ENCODE data around the gene EIF3K.
A peak's percentile ranks its signal among the peaks of the same experiment; 100 is the strongest.
"Not testable (repeated sequence)": the region's sequence is repeated elsewhere in the genome, so short reads cannot be mapped to it uniquely, and the experiment has no call there.

The EIF3K gene

DNA sequence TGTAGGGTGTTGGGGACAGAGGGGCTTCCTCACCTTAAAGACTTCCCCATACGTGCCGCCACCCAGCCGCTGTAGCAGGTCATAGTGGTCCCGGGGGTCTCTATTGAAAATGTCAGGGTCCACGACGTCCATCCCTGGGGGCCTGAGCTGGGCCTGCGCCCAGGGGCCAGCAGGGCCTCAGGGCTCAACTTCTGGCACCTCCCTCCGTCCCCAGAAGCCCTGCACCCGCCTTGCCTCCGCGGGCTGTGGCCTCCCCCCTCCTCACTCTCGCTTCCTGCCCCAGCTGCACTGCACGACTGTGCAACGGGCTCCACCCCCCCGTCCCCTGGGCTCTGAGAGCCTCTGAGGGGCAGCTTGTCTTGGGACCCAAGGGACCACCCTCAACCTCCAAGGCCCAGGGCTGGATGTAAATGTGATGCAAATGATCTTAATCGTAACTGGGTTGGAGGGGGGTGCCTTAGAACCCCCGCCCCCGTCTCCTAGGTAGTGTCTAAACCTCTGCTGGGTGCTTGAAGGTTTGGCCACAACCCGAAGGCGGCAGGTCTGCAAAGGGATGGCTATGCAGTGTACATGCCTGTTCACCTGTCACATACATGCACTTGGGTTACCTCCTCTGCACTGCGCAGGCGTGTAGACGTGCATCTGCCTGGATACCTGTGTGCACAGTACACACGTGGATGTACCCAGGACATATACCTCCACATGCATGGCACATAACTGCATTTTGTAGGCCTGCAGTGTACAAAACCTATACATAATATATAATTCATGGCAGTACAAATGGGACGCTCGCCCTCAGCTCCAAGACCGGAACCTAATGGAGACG lies 1.0 kb upstream of the EIF3K start, which contains the start of gene MAP4K1:
MAP4K1 (minus strand) TSS at position 190 of the 826 bp plus-strand sequence; CDS start at position 132, 58 bp downstream.
- peak within 1 kb of the TSS; percentile 99 for H3K4me3 ChIP-seq (ENCODE audit: insufficient read depth, low read depth, low read length)
- H3K27me3 ChIP-seq (ENCODE audit: control insufficient read depth, insufficient read depth, low read length, poor library complexity, severe bottlenecking): no peaks in the 10 kb centered on the region
- no peaks in the 10 kb centered on the region for H3K9me3 ChIP-seq (ENCODE audit: control insufficient read depth, low read length)
- H3K36me3 ChIP-seq (ENCODE audit: control insufficient read depth, insufficient read depth, low read length): peaks cover 14% of the 10 kb centered on the region
- H3K4me1 ChIP-seq (ENCODE audit: control insufficient read depth, insufficient read depth, low read length): peaks cover 11% of the 10 kb centered on the region
- WGBS, 2 experiments: 82 to 84% methylated on average over 28 of the region's 28 CpGs
- H3K27ac ChIP-seq (ENCODE audit: insufficient read depth, low read depth, low read length, poor library complexity, severe bottlenecking): no peak within 1 kb of the TSS

DNA sequence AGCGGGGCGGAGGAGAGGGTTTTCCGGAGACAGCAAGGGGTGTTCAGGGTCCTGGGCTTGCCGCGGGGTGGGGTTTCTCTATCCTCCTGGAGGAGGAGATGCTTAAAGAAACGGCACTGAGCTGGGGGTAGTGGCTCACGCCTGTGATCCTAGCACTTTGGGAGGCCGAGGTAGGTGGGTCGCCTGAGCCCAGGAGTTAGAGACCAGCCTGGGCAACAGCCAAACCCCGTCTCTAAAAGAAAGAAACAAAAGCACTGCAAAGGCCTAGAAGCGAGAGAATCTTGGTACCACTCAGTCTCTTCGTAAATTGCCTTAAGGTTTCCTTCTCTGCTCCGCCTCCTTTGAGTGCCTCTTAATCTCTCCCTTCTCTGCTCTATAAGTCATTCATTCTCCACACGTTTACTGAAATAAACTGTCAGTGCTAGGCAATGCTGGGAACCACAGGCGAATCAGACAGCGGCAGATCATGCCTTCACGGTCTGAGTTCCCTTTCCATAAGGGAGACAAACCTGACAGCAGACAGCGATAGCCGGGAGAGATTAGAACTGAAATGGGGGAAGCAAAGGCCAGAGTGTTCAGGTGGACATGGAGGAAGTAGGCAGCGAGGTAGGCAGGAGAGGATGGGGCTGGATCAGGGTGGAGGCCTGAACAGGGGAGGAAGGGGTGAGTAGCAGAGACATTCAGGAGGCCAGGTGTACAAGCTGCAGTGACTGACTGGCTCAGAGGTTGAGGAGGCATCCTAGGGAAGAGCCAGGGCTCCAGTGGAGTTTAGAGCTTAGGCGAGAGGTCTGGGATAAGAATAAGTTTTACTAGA lies 580 bp downstream of the EIF3K start:
- Histone ChIP-seq H3K4me3 (ENCODE audit: insufficient read depth, low read depth, low read length) (peak overlapping the region; percentile 99), H3K4me1 (ENCODE audit: control insufficient read depth, insufficient read depth, low read length) (peaks cover 11% of the 10 kb centered on the region), H3K9me3 (ENCODE audit: control insufficient read depth, low read length) (no peaks in the 10 kb centered on the region), H3K36me3 (ENCODE audit: control insufficient read depth, insufficient read depth, low read length) (peaks cover 21% of the 10 kb centered on the region), H3K27me3 (ENCODE audit: control insufficient read depth, insufficient read depth, low read length, poor library complexity, severe bottlenecking) (no peaks in the 10 kb centered on the region), H3K27ac (ENCODE audit: insufficient read depth, low read depth, low read length, poor library complexity, severe bottlenecking) (no peak overlapping the region)
- 21 to 24% methylated on average over 21 of the region's 21 CpGs for WGBS, 2 experiments

DNA sequence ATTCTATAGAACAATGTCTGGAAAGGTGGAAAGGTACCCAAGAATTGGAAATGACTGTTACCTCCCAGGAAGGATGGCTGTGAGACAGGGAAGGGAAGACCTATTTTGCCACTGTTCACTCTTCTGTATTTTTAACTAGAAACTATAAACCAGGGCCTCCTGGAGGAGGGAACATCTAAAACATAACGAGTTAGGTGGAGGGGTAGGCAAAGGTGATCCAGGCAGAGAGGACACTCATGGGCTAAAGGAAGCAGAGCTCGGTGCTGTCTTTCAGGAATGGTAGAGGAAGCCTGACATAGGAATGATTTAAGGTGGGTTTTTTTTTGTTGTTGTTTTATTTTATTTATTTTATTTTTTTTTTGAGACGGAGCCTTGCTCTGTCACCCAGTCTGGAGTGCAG lies 5.8 kb downstream of the EIF3K start:
- Histone ChIP-seq H3K4me3 (ENCODE audit: insufficient read depth, low read depth, low read length) (no peak overlapping the region), H3K9me3 (ENCODE audit: control insufficient read depth, low read length) (no peaks in the 10 kb centered on the region), H3K4me1 (ENCODE audit: control insufficient read depth, insufficient read depth, low read length) (peaks cover 5% of the 10 kb centered on the region), H3K27ac (ENCODE audit: insufficient read depth, low read depth, low read length, poor library complexity, severe bottlenecking) (no peak overlapping the region), H3K27me3 (ENCODE audit: control insufficient read depth, insufficient read depth, low read length, poor library complexity, severe bottlenecking) (no peaks in the 10 kb centered on the region), H3K36me3 (ENCODE audit: control insufficient read depth, insufficient read depth, low read length) (peaks cover 37% of the 10 kb centered on the region)
- 95 to 97% methylated on average over 3 of the region's 3 CpGs for WGBS, 2 experiments

DNA sequence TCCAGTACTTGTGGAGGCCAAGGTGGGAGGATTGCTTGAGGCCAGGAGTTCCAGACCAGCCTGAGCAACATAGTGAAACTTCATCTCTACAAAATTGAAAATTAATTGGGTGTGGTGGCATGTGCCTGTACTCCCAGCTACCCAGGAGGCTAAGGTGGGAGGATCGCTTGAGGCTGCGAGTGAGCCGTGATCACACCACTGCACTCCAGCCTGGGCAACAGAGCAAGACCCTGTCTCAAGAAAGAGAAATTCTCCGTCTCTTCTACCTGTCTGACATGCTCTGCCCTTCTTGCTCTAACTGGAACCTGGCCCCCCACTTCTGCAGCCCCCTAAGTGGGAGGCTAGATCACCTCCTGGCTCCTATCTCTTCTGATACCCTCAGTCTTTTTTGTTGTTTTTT lies 7.4 kb downstream of the EIF3K start:
- H3K4me1 ChIP-seq (ENCODE audit: control insufficient read depth, insufficient read depth, low read length): no peaks in the 10 kb centered on the region
- H3K9me3 ChIP-seq (ENCODE audit: control insufficient read depth, low read length): no peaks in the 10 kb centered on the region
- 94 to 98% methylated on average over 4 of the region's 4 CpGs for WGBS, 2 experiments
- no peak overlapping the region for H3K27ac ChIP-seq (ENCODE audit: insufficient read depth, low read depth, low read length, poor library complexity, severe bottlenecking)
- H3K36me3 ChIP-seq (ENCODE audit: control insufficient read depth, insufficient read depth, low read length): peaks cover 33% of the 10 kb centered on the region
- no peaks in the 10 kb centered on the region for H3K27me3 ChIP-seq (ENCODE audit: control insufficient read depth, insufficient read depth, low read length, poor library complexity, severe bottlenecking)
- no peak overlapping the region for H3K4me3 ChIP-seq (ENCODE audit: insufficient read depth, low read depth, low read length)

DNA sequence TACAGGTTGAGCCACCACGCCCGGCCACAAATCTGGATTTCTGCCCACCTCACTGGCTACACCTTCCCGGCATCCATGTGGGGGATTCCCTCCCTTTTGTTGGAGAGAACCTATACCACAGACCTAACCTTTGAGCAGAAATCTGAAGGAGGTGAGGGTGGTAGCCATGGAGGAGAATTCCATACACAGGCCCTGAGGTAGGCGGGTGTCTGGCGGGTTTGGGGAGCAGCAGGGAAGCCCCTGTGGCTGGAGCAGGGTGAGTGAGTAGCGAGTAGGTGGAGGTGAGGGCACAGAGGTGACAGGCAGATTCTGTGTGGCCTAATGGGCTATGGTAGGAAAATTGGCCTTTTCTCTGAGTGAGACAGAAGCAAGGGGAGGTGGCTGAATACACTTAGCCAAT lies 10.6 kb downstream of the EIF3K start:
- 95 to 98% methylated on average over 6 of the region's 6 CpGs for WGBS, 2 experiments
- Histone ChIP-seq H3K4me1 (ENCODE audit: control insufficient read depth, insufficient read depth, low read length) (no peaks in the 10 kb centered on the region), H3K27me3 (ENCODE audit: control insufficient read depth, insufficient read depth, low read length, poor library complexity, severe bottlenecking) (no peaks in the 10 kb centered on the region), H3K36me3 (ENCODE audit: control insufficient read depth, insufficient read depth, low read length) (peaks cover 22% of the 10 kb centered on the region), H3K4me3 (ENCODE audit: insufficient read depth, low read depth, low read length) (no peak overlapping the region), H3K9me3 (ENCODE audit: control insufficient read depth, low read length) (no peaks in the 10 kb centered on the region), H3K27ac (ENCODE audit: insufficient read depth, low read depth, low read length, poor library complexity, severe bottlenecking) (no peak overlapping the region)

DNA sequence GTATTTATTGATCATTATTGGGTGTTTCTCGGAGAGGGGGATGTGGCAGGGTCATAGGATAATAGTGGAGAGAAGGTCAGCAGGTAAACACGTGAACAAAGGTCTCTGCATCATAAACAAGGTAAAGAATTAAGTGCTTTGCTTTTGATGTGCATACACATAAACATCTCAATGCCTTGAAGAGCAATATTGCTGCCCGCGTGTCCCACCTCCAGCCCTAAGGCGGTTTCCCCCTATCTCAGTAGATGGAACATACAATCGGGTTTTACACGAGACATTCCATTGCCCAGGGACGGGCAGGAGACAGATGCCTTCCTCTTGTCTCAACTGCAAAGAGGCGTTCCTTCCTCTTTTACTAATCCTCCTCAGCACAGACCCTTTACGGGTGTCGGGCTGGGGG lies 12.3 kb downstream of the EIF3K start:
- H3K27me3 ChIP-seq (ENCODE audit: control insufficient read depth, insufficient read depth, low read length, poor library complexity, severe bottlenecking); H3K9me3 ChIP-seq (ENCODE audit: control insufficient read depth, low read length); H3K27ac ChIP-seq (ENCODE audit: insufficient read depth, low read depth, low read length, poor library complexity, severe bottlenecking); H3K4me3 ChIP-seq (ENCODE audit: insufficient read depth, low read depth, low read length); H3K4me1 ChIP-seq (ENCODE audit: control insufficient read depth, insufficient read depth, low read length): not testable (repeated sequence)
- peaks cover 12% of the 10 kb centered on the region for H3K36me3 ChIP-seq (ENCODE audit: control insufficient read depth, insufficient read depth, low read length)
- WGBS, 2 experiments: 77 to 80% methylated on average over 9 to 10 of the region's 11 CpGs

DNA sequence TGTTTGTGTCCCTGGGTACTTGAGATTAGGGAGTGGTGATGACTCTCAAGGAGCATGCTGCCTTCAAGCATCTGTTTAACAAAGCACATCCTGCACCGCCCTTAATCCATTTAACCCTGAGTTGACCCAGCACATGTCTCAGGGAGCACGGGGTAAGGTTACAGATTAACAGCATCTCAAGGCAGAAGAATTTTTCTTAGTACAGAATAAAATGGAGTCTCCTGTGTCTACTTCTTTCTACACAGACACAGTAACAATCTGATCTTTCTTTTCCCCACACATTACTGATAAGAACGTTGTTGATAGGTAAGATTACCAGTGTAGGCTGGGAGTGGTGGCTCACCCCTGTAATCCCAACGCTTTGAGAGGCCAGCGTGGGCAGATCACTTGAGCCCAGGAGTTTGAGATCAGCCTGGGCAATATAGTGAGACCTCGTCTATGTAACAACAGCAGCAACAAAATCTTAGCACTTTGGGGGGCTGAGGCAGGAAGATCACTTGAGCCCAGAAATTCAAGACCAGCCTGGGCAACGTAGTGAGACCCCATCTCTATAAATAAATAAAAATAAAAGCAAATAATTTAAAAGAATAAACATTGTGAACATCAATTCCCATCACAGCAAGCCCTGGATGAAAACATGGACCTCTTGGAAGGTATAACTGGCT lies 13.0 kb downstream of the EIF3K start:
- WGBS, 2 experiments: 85 to 90% methylated on average over 4 to 6 of the region's 7 CpGs
- H3K4me3 ChIP-seq (ENCODE audit: insufficient read depth, low read depth, low read length); H3K27ac ChIP-seq (ENCODE audit: insufficient read depth, low read depth, low read length, poor library complexity, severe bottlenecking); H3K4me1 ChIP-seq (ENCODE audit: control insufficient read depth, insufficient read depth, low read length); H3K27me3 ChIP-seq (ENCODE audit: control insufficient read depth, insufficient read depth, low read length, poor library complexity, severe bottlenecking); H3K36me3 ChIP-seq (ENCODE audit: control insufficient read depth, insufficient read depth, low read length); H3K9me3 ChIP-seq (ENCODE audit: control insufficient read depth, low read length): not testable (repeated sequence)

DNA sequence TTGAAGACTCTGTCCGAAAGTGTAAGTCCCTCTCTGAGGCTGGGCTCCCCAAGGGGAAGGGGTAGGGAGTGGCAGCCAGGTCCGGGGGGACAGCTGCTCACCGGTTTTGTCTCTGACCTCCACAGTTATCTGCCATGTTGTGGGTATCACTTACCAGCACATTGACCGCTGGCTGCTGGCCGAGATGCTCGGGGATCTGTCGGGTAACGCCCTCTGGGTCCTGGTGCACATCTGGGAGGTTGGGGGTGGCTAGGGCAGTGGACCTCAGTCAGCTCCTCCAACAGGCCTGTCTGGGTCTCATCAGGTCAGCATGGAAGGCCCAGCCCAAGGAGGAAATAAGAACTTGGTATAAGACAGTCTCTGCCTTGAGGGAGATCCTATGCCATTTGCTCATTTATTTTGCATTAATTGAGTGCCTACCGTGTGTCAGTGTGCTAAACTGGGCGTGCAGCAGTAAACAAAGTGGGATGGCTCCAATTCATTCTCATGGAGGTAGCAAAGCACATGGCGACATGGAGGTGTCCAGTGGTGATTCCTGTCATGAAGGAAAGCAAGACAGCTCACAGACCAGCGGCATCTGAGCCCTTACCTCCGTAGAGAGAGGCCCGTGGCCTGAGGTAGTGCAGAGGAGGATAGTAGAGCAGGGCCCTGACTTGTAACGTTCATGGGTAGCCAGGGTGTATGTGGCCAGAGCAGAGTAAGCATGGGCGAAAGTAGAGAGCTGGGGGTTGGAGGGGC lies 13.7 kb downstream of the EIF3K start:
- WGBS, 2 experiments: 97% methylated on average over 16 of the region's 16 CpGs
- no peak overlapping the region for H3K27ac ChIP-seq (ENCODE audit: insufficient read depth, low read depth, low read length, poor library complexity, severe bottlenecking)
- no peak overlapping the region for H3K4me3 ChIP-seq (ENCODE audit: insufficient read depth, low read depth, low read length)
- no peaks in the 10 kb centered on the region for H3K27me3 ChIP-seq (ENCODE audit: control insufficient read depth, insufficient read depth, low read length, poor library complexity, severe bottlenecking)
- H3K4me1 ChIP-seq (ENCODE audit: control insufficient read depth, insufficient read depth, low read length): no peaks in the 10 kb centered on the region
- H3K36me3 ChIP-seq (ENCODE audit: control insufficient read depth, insufficient read depth, low read length): peaks cover 9% of the 10 kb centered on the region
- H3K9me3 ChIP-seq (ENCODE audit: control insufficient read depth, low read length): no peaks in the 10 kb centered on the region

DNA sequence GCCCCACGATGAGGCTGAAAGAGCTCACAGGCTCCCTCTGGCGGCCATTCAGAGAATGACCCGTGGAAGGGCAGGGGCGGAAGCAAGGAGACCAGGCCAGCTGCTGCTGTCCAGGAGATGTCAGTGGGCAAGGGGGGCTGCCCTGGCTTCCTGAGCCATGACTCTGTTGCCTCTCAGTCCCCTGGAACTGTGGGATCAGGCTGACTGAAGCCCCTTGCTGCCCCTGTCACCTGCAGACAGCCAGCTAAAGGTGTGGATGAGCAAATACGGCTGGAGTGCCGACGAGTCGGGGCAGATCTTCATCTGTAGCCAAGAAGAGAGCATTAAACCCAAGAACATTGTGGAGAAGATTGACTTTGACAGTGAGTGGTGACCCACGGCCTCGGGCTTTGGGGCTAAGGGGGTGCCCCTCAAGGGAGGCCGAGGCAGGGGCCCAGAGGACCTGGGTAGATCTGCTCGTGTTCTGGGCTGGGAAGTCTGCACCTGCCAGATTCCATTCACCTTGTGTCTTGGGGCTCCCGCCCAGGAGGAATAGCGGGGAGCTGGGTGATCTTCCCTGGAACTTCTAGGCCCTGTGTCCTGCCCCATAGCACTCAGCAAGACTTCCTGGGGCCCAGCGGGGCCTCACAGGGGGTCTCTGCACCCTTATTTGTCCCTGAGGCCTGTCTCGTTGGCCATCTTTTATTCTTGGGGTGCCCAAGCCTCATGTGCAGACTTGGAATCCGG lies 15.9 kb downstream of the EIF3K start:
- Histone ChIP-seq H3K27me3 (ENCODE audit: control insufficient read depth, insufficient read depth, low read length, poor library complexity, severe bottlenecking) (no peaks in the 10 kb centered on the region), H3K27ac (ENCODE audit: insufficient read depth, low read depth, low read length, poor library complexity, severe bottlenecking) (no peak overlapping the region), H3K4me1 (ENCODE audit: control insufficient read depth, insufficient read depth, low read length) (no peaks in the 10 kb centered on the region), H3K4me3 (ENCODE audit: insufficient read depth, low read depth, low read length) (no peak overlapping the region), H3K9me3 (ENCODE audit: control insufficient read depth, low read length) (no peaks in the 10 kb centered on the region), H3K36me3 (ENCODE audit: control insufficient read depth, insufficient read depth, low read length) (peaks cover 4% of the 10 kb centered on the region)
- 75 to 76% methylated on average over 17 of the region's 17 CpGs for WGBS, 2 experiments

Data from ectodermal cell (in vitro differentiated cells).